ENCODE results near the gene LRATD1. TPM values are rescaled to one million over a fixed set of nuclear protein-coding genes. Genes with fewer than 3 reads are reported as not detected.

Gene LRATD1
- total RNA-seq, 1 experiment from 2014 or later: 0.31 TPM

DNA sequence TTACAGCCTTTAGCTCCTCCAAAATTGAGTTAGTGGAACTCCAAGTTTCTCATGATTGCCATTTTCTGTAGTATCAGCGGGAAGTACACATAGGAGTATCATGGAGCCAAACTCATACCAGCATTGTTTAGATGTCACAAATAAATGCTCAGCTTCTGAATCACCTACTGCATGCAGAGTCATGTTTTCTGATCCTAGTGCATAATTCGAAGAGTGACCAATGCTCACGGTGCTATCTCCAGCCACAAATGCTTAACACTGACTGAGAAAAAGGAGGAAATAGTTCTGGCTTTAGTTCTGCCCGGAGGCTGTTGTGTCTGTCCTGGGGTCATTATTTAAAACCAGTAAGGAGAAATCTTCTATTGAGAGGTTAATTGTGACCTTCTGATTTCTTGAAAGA, 45.4 kb upstream of the LRATD1 start:
- no peak overlapping the region for H3K9ac ChIP-seq (ENCODE audit: extremely low read depth, insufficient read length, low read length)
- no peak overlapping the region for H3K23ac ChIP-seq (ENCODE audit: insufficient read length, low read depth, low read length)
- H4K5ac ChIP-seq (ENCODE audit: insufficient read length, low read depth, low read length): no peak overlapping the region
- H2BK20ac ChIP-seq (ENCODE audit: low read depth, low read length, poor library complexity, severe bottlenecking): no peak overlapping the region
- no peaks in the 10 kb centered on the region; the same call in 1 of the 2 replicates for H3K27me3 Mint-ChIP-seq (ENCODE audit: low read depth)
- DNase-seq: no peak
- H3T11ph ChIP-seq (ENCODE audit: low read length): no peak overlapping the region
- no peak overlapping the region for H4K8ac ChIP-seq (replicated peaks; ENCODE audit: insufficient read length, low read depth, low read length)
- no peak overlapping the region for H3K27ac Mint-ChIP-seq
- H2AK5ac ChIP-seq (ENCODE audit: insufficient read length, low read length): no peak overlapping the region
- H3K4ac ChIP-seq (ENCODE audit: low read depth, low read length): no peak overlapping the region
- H2BK5ac ChIP-seq (ENCODE audit: insufficient read length, low read length): no peak overlapping the region
- H3K79me1 ChIP-seq (ENCODE audit: insufficient read depth, low read depth, low read length, poor library complexity, severe bottlenecking): no peaks in the 10 kb centered on the region
- no peaks in the 10 kb centered on the region for H3K27me3 ChIP-seq (ENCODE audit: insufficient read depth, low read length)
- no peak overlapping the region for H3K56ac ChIP-seq (ENCODE audit: insufficient read length, low read depth, low read length)
- H3K27ac ChIP-seq (ENCODE audit: insufficient read length, low read depth, low read length): no peak overlapping the region
- H3K79me2 ChIP-seq (ENCODE audit: insufficient read depth, low read length): no peaks in the 10 kb centered on the region
- no peaks in the 10 kb centered on the region for H3K36me3 Mint-ChIP-seq (ENCODE audit: insufficient read depth in 1 of 3, low read depth in 3 of 3)
- H3K4me3 Mint-ChIP-seq: no peak overlapping the region
- H3K9me3 ChIP-seq (ENCODE audit: control insufficient read depth, low read depth, low read length): no peaks in the 10 kb centered on the region
- no peak overlapping the region for H3K14ac ChIP-seq (ENCODE audit: insufficient read depth, low read length)
- peaks cover 0 to 3% of the 10 kb centered on the region in 2 experiments; a peak in 2 of 4 replicates for H3K4me1 Mint-ChIP-seq
- no peak overlapping the region for H2AFZ ChIP-seq (ENCODE audit: low read length)
- H2BK120ac ChIP-seq (ENCODE audit: low read depth, low read length, poor library complexity, severe bottlenecking): no peak overlapping the region
- H3K18ac ChIP-seq (ENCODE audit: insufficient read length, low read depth, low read length): no peak overlapping the region
- H2BK12ac ChIP-seq (ENCODE audit: insufficient read length, low read depth, low read length): no peak overlapping the region
- TF ChIP-seq, protein P1, sequence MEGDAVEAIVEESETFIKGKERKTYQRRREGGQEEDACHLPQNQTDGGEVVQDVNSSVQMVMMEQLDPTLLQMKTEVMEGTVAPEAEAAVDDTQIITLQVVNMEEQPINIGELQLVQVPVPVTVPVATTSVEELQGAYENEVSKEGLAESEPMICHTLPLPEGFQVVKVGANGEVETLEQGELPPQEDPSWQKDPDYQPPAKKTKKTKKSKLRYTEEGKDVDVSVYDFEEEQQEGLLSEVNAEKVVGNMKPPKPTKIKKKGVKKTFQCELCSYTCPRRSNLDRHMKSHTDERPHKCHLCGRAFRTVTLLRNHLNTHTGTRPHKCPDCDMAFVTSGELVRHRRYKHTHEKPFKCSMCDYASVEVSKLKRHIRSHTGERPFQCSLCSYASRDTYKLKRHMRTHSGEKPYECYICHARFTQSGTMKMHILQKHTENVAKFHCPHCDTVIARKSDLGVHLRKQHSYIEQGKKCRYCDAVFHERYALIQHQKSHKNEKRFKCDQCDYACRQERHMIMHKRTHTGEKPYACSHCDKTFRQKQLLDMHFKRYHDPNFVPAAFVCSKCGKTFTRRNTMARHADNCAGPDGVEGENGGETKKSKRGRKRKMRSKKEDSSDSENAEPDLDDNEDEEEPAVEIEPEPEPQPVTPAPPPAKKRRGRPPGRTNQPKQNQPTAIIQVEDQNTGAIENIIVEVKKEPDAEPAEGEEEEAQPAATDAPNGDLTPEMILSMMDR (conservative IDR thresholded peaks at IDR 0.05): no peak
- H3K23me2 ChIP-seq (ENCODE audit: insufficient read length, low read depth, low read length, poor library complexity, severe bottlenecking): no peaks in the 10 kb centered on the region
- no peak overlapping the region for H2BK15ac ChIP-seq (ENCODE audit: low read depth, low read length)
- no peaks in the 10 kb centered on the region for H3K9me3 Mint-ChIP-seq
- H4K91ac ChIP-seq (ENCODE audit: insufficient read length, low read depth, low read length): no peak overlapping the region
- no peaks in the 10 kb centered on the region for H4K20me1 ChIP-seq (ENCODE audit: control insufficient read depth, insufficient read depth, insufficient read length)
- H3K4me2 ChIP-seq (ENCODE audit: insufficient read depth, insufficient read length, low read length): no peak overlapping the region
- whole genome bisulfite sequencing (ENCODE audit: extremely low coverage, insufficient read length, low lambda C conversion rate): no CpG with 5 or more reads among the region's 4 CpGs
- no peaks in the 10 kb centered on the region for H3K4me1 ChIP-seq (ENCODE audit: insufficient read depth, low read length)

Measured in H9 (cell line).